ENCODE measurements around the gene DCTD. TPM values are rescaled to one million over a fixed set of nuclear protein-coding genes. Genes with fewer than 3 reads are reported as not detected.

The DCTD gene
- total and polyA plus RNA-seq, 10 of the 15 experiments (the other 5 are each of a cell fraction or from before 2014, with no cell fraction given), result 37.8 to 137 (median 92.1) TPM

DNA sequence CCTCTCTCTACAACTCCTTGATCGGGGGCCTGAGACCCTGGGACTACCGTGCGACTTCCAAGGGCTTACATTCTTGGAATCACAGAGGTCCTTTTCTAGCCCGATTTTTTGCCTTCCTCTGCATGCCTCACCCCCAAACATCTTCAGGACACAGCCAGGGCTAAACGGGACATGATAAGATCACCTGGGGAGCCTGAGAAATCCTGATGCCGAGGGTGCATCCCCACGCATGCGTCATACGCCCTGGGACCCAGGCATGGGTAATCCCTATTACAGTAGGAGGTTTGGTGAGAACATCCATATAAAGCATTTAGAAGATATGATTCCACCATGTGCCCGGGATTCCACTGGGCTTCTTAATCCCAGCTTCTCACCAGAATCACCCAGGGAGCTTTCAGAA, 77.1 kb downstream of the DCTD start:
- H3K4me3 ChIP-seq, result no peak overlapping the region
- DNase-seq (ENCODE audit: low read depth, low spot score) (no peak), FAIRE-seq (no peak), ATAC-seq (no peak)
- no peaks in the 10 kb centered on the region for H3K9me3 ChIP-seq (replicated peaks; ENCODE audit: control insufficient read depth, insufficient read depth, low read length)
- 0 out of 2 replicates have a peak, but pooled peaks cover 4% of the 10 kb centered on the region for H3K4me1 ChIP-seq (ENCODE audit: control insufficient read depth, insufficient read depth, low read length)
- BruUV-seq (replicated peaks), result no TSS peak
- H4K20me1 ChIP-seq (ENCODE audit: control insufficient read depth, insufficient read depth), result no peaks in the 10 kb centered on the region
- ChIA-PET RAD21 (ENCODE audit: unreplicated experiment) (no interaction called here), CTCF (no interaction called here), SMC1A (ENCODE audit: uncharacterized antibody, unreplicated experiment) (no interaction called here), POLR2A (no interaction called here)
- H3K4me2 ChIP-seq (ENCODE audit: control insufficient read depth, insufficient read depth), result no peak overlapping the region
- no peak overlapping the region for H2AFZ ChIP-seq (ENCODE audit: control insufficient read depth, low read depth, low read length)
- in situ Hi-C loops (cut with MboI) (no loop called here), intact Hi-C loops (cut with micrococcal nuclease; ENCODE audit: unreplicated experiment) (no loop called here)
- 46% methylated on average over 10 of the region's 10 CpGs for WGBS (ENCODE audit: insufficient coverage, insufficient replicate concordance, low lambda C conversion rate, missing lambda C conversion rate)
- H3K9ac ChIP-seq (ENCODE audit: control insufficient read depth, insufficient read depth, low read length), result no peak overlapping the region
- no peak overlapping the region for H3K27ac ChIP-seq (ENCODE audit: control insufficient read depth, insufficient read depth)
- peaks cover 0 to 3% of the 10 kb centered on the region in 2 experiments; a peak in 1 of 4 replicates for H3K27me3 ChIP-seq (replicated peaks in 1 of 2; ENCODE audit: control insufficient read depth in 2 of 2, insufficient read depth in 2 of 2, low read length in 1 of 2)
- H3K36me3 ChIP-seq (ENCODE audit: control insufficient read depth in 2 of 2, insufficient read depth in 2 of 2, low read length in 1 of 2), result no peaks in the 10 kb centered on the region
- TF ChIP-seq SIN3A (IDR thresholded peaks at IDR 0.05; ENCODE audit: low read depth, low read length) (no peak), NR2C2 (IDR thresholded peaks at IDR 0.05; ENCODE audit: borderline replicate concordance, control insufficient read depth, insufficient read length, low read depth) (no peak)
- TF ChIP-seq, protein P1, sequence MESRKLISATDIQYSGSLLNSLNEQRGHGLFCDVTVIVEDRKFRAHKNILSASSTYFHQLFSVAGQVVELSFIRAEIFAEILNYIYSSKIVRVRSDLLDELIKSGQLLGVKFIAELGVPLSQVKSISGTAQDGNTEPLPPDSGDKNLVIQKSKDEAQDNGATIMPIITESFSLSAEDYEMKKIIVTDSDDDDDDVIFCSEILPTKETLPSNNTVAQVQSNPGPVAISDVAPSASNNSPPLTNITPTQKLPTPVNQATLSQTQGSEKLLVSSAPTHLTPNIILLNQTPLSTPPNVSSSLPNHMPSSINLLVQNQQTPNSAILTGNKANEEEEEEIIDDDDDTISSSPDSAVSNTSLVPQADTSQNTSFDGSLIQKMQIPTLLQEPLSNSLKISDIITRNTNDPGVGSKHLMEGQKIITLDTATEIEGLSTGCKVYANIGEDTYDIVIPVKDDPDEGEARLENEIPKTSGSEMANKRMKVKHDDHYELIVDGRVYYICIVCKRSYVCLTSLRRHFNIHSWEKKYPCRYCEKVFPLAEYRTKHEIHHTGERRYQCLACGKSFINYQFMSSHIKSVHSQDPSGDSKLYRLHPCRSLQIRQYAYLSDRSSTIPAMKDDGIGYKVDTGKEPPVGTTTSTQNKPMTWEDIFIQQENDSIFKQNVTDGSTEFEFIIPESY (IDR thresholded peaks at IDR 0.05), result no peak
- H3K79me2 ChIP-seq (ENCODE audit: control insufficient read depth, insufficient read depth, low read length), result no peaks in the 10 kb centered on the region

Other genes with a start within 250 kb of the DCTD start
- under 0.01 TPM in 1 of 2 replicates, not detected in the other for gene WWC2, start 181.9 kb upstream of the DCTD start, total RNA-seq (2014; rRNA removed)
- 0.05 TPM in 1 of 2 replicates, not detected in the other for gene WWC2, start 181.9 kb upstream of the DCTD start, total RNA-seq (2014; rRNA removed; fragmentation: Illumina TruSeq; extraction: Trizol)
- gene WWC2, start 181.9 kb upstream of the DCTD start, total RNA-seq (2021), result 0.19 and 0.72 TPM in 2 replicates
- 0.12 and 0.14 TPM in 2 replicates for gene WWC2, start 181.9 kb upstream of the DCTD start, polyA plus RNA-seq (2011; rRNA removed)
- gene WWC2, start 181.9 kb upstream of the DCTD start, polyA plus RNA-seq (2014; fragmentation: Illumina TruSeq; extraction: Trizol), result 0.07 TPM in 1 of 2 replicates, not detected in the other
- gene WWC2, start 181.9 kb upstream of the DCTD start, polyA plus RNA-seq (2014; fragmentation: Nextera tagmentation; extraction: Ambion mirVana), result under 1 TPM; 0.02 to 0.03 TPM
- gene WWC2, start 181.9 kb upstream of the DCTD start, polyA plus RNA-seq (2014; rRNA removed), result 0.06 TPM in 1 of 2 replicates, not detected in the other
- under 1 TPM; 0.04 to 0.06 TPM for gene WWC2, start 181.9 kb upstream of the DCTD start, polyA plus RNA-seq (2016; fragmentation: Nextera tagmentation; extraction: Ambion mirVana)